ENCODE measurements around the gene FRMD5. TPM values are rescaled to one million over a fixed set of nuclear protein-coding genes. Genes with fewer than 3 reads are reported as not detected.

FRMD5 gene
- polyA plus RNA-seq, 1 donor from 2014 or later, result 25.8 TPM

DNA sequence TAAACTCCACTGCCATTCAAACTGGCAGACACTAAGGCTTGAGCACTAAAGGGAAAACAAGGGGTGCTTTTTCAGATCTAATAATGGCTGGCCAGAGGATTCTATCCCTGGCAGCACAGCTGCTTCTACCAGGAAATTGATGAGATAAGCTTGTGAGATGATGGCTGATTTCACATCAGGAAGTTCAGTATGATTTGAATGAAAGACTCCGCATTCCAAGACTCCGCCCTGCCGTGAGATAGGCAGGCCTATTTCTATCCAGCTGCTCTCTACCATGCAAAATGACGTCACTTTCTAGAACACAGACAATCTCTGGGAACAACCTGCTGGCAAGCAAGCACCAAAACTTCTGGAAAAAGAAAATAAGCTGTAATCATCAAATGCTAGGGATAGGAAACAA, 196.5 kb downstream of the FRMD5 start:
- Histone ChIP-seq H3K9ac (ENCODE audit: low read length) (no peak overlapping the region), H3K4me2 (ENCODE audit: low read length) (no peak overlapping the region), H3K36me3 (ENCODE audit: insufficient read depth, low read length) (no peaks in the 10 kb centered on the region), H2AFZ (ENCODE audit: low read depth, low read length) (no peak overlapping the region), H4K20me1 (ENCODE audit: insufficient read depth) (no peaks in the 10 kb centered on the region), H3K9me2 (ENCODE audit: insufficient read depth, low read length) (no peaks in the 10 kb centered on the region), H3K9me3 (ENCODE audit: low read length) (no peaks in the 10 kb centered on the region), H3K27ac (ENCODE audit: low read length) (no peak overlapping the region), H3K79me2 (replicated peaks; ENCODE audit: insufficient read depth, low read length) (no peaks in the 10 kb centered on the region), H3K4me3 (ENCODE audit: low read length) (no peak overlapping the region), H3K27me3 (ENCODE audit: insufficient read depth, low read depth, low read length) (no peaks in the 10 kb centered on the region), H3F3A (ENCODE audit: insufficient read depth, low read length, poor library complexity, severe bottlenecking) (no peaks in the 10 kb centered on the region)
- TF ChIP-seq SMC3 (conservative IDR thresholded peaks at IDR 0.05; ENCODE audit: poor library complexity), result no peak
- TF ChIP-seq, protein P1, sequence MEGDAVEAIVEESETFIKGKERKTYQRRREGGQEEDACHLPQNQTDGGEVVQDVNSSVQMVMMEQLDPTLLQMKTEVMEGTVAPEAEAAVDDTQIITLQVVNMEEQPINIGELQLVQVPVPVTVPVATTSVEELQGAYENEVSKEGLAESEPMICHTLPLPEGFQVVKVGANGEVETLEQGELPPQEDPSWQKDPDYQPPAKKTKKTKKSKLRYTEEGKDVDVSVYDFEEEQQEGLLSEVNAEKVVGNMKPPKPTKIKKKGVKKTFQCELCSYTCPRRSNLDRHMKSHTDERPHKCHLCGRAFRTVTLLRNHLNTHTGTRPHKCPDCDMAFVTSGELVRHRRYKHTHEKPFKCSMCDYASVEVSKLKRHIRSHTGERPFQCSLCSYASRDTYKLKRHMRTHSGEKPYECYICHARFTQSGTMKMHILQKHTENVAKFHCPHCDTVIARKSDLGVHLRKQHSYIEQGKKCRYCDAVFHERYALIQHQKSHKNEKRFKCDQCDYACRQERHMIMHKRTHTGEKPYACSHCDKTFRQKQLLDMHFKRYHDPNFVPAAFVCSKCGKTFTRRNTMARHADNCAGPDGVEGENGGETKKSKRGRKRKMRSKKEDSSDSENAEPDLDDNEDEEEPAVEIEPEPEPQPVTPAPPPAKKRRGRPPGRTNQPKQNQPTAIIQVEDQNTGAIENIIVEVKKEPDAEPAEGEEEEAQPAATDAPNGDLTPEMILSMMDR (IDR thresholded peaks at IDR 0.05; ENCODE audit: poor library complexity, severe bottlenecking), result no peak
- no peak for TF ChIP-seq TAF1 (IDR thresholded peaks at IDR 0.05; ENCODE audit: low read depth)
- TF ChIP-seq MXI1 (conservative IDR thresholded peaks at IDR 0.05; ENCODE audit: poor library complexity, severe bottlenecking), result no peak
- no peak for TF ChIP-seq RAD21 (conservative IDR thresholded peaks at IDR 0.05)
- TF ChIP-seq EZH2 (IDR thresholded peaks at IDR 0.05; ENCODE audit: borderline replicate concordance, insufficient read depth, low read length, poor library complexity, severe bottlenecking), result no peak
- no peak for TF ChIP-seq POLR2AphosphoS5 (IDR thresholded peaks at IDR 0.05)
- no peak for TF ChIP-seq EP300 (conservative IDR thresholded peaks at IDR 0.05; ENCODE audit: poor library complexity, severe bottlenecking)
- TF ChIP-seq, protein P2, sequence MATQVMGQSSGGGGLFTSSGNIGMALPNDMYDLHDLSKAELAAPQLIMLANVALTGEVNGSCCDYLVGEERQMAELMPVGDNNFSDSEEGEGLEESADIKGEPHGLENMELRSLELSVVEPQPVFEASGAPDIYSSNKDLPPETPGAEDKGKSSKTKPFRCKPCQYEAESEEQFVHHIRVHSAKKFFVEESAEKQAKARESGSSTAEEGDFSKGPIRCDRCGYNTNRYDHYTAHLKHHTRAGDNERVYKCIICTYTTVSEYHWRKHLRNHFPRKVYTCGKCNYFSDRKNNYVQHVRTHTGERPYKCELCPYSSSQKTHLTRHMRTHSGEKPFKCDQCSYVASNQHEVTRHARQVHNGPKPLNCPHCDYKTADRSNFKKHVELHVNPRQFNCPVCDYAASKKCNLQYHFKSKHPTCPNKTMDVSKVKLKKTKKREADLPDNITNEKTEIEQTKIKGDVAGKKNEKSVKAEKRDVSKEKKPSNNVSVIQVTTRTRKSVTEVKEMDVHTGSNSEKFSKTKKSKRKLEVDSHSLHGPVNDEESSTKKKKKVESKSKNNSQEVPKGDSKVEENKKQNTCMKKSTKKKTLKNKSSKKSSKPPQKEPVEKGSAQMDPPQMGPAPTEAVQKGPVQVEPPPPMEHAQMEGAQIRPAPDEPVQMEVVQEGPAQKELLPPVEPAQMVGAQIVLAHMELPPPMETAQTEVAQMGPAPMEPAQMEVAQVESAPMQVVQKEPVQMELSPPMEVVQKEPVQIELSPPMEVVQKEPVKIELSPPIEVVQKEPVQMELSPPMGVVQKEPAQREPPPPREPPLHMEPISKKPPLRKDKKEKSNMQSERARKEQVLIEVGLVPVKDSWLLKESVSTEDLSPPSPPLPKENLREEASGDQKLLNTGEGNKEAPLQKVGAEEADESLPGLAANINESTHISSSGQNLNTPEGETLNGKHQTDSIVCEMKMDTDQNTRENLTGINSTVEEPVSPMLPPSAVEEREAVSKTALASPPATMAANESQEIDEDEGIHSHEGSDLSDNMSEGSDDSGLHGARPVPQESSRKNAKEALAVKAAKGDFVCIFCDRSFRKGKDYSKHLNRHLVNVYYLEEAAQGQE (IDR thresholded peaks at IDR 0.05; ENCODE audit: borderline replicate concordance), result no peak

DNA sequence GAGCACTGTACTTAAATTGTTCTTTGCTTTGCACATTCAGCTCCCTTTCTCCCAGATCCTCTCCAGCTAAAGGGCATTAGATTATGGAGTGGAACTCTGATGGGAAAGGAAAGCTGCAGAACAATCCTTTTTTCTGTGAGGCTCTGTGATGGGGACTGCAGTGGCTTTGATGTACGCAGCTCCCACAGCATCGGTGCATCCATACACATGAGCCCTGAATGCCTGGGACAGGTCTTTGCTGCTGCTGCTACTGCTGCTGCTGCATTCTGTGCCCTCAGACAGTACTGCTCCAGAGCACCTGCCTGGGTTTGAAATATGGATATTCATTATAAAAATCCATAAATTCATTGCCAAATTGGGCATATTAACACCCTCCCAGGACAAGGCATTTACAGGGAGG, 203.9 kb downstream of the FRMD5 start:
- no peak overlapping the region for H3K4me3 ChIP-seq (ENCODE audit: low read length)
- no peaks in the 10 kb centered on the region for H3K9me3 ChIP-seq (ENCODE audit: low read length)
- H3K27ac ChIP-seq (ENCODE audit: low read length), result no peak overlapping the region
- H3K36me3 ChIP-seq (ENCODE audit: insufficient read depth, low read length), result no peaks in the 10 kb centered on the region
- H3K79me2 ChIP-seq (replicated peaks; ENCODE audit: insufficient read depth, low read length), result no peaks in the 10 kb centered on the region
- no peak overlapping the region for H3K9ac ChIP-seq (ENCODE audit: low read length)
- no peak overlapping the region for H3K4me2 ChIP-seq (ENCODE audit: low read length)
- no peaks in the 10 kb centered on the region for H3K27me3 ChIP-seq (ENCODE audit: insufficient read depth, low read depth, low read length)
- no peak for TF ChIP-seq SMC3 (conservative IDR thresholded peaks at IDR 0.05; ENCODE audit: poor library complexity)
- TF ChIP-seq, protein P2 (IDR thresholded peaks at IDR 0.05; ENCODE audit: borderline replicate concordance), result no peak
- no peak for TF ChIP-seq MXI1 (conservative IDR thresholded peaks at IDR 0.05; ENCODE audit: poor library complexity, severe bottlenecking)
- TF ChIP-seq POLR2AphosphoS5 (IDR thresholded peaks at IDR 0.05), result no peak
- no peak for TF ChIP-seq RAD21 (conservative IDR thresholded peaks at IDR 0.05)
- H2AFZ ChIP-seq (ENCODE audit: low read depth, low read length), result no peak overlapping the region
- H3K9me2 ChIP-seq (ENCODE audit: insufficient read depth, low read length), result no peaks in the 10 kb centered on the region
- H3F3A ChIP-seq (ENCODE audit: insufficient read depth, low read length, poor library complexity, severe bottlenecking), result no peaks in the 10 kb centered on the region
- H4K20me1 ChIP-seq (ENCODE audit: insufficient read depth), result no peaks in the 10 kb centered on the region

All from neural cell (in vitro differentiated cells).